Transverse colon (tissue), 4 donors: ENCODE results near the gene SEPTIN8. TPM values are rescaled to one million over a fixed set of nuclear protein-coding genes. Genes with fewer than 3 reads are reported as not detected.

ENCODE experiments used
- DNase-seq: peaks from one replicate; pipeline ENCODE4 v3.0.0-alpha.2; 2019
- H3K27ac ChIP-seq, 4 donors: fragments of 200-600 bp; sonication (generic); 2 replicates each; pipeline ENCODE4 v1.5.1; 2016 to 2018; ENCODE audit warnings: inconsistent platforms in 4 of 4
- H3K27me3 ChIP-seq: fragments of 200-600 bp; sonication (generic); 2 replicates; pipeline ENCODE4 v1.5.1; 2017; ENCODE audit warnings: inconsistent platforms
- H3K36me3 ChIP-seq, 4 donors: fragments of 200-600 bp; sonication (generic); 2 replicates each; pipeline ENCODE4 v1.5.1; 2017 to 2019; ENCODE audit warnings: inconsistent platforms in 4 of 4
- H3K4me1 ChIP-seq, 4 donors: fragments of 200-600 bp; sonication (generic); 2 replicates each; pipeline ENCODE4 v1.5.1; 2017 to 2020; ENCODE audit warnings: inconsistent platforms in 4 of 4
- H3K4me3 ChIP-seq, 4 donors: fragments of 200-600 bp; sonication (generic); 1 replicate in 1 of 4; 2 replicates in 3 of 4; pipeline versions ENCODE4 v1.5.1 to v1.6.1; 2017 to 2019; ENCODE audit warnings: inconsistent platforms in 4 of 4
- H3K9me3 ChIP-seq, 2 donors: fragments of 200-600 bp; sonication (generic); 2 replicates each; pipeline ENCODE4 v1.5.1; 2017 to 2019; ENCODE audit warnings: inconsistent platforms in 2 of 2
- CTCF ChIP-seq, 5 experiments: fragments of 200-600 bp in 3 of 5; fragments of 450-650 bp in 2 of 5; sonication (generic) in 3 of 5; IDR thresholded peaks; 1 replicate in 2 of 5; 2 replicates in 3 of 5; pipeline ENCODE4 v1.5.1; 2016 to 2017; ENCODE audit warnings: antibody characterized with exemption in 5 of 5, inconsistent platforms in 3 of 5, mild to moderate bottlenecking in 2 of 5, moderate library complexity in 1 of 5
- EP300 ChIP-seq: sonication (generic); formaldehyde crosslinking; IDR thresholded peaks from one replicate; pipeline ENCODE4 v1.6.1; 2017; ENCODE audit warnings: antibody characterized with exemption, low read depth
- POLR2A ChIP-seq: fragments of 450-650 bp; IDR thresholded peaks from one replicate; pipeline ENCODE4 v1.6.1; 2016; ENCODE audit warnings: antibody characterized with exemption, mild to moderate bottlenecking, moderate library complexity
- POLR2AphosphoS5 ChIP-seq, 3 donors: sonication (generic); formaldehyde crosslinking; IDR thresholded peaks; one replicate each; pipeline ENCODE4 v1.6.1; 2016; ENCODE audit warnings: antibody characterized with exemption in 3 of 3
- WGBS, 2 donors: methylation state at CpG; one replicate each; pipeline ENCODE4 v1.1.5; 2018; ENCODE audit warnings: low coverage in 1 of 2; 5-methylcytosine and 5-hydroxymethylcytosine counted together
- in situ Hi-C, 4 donors: fragments of 200-750 bp; cut with MboI; loops; one replicate each; pipeline versions ENCODE4 v1.15.0 to v1.15.1; 2017; ENCODE audit warnings: low sequenced_read_pairs in 3 of 4, low pct_ligation_motif_present in 1 of 4, low pct_unique_long_range_greater_than_20kb in 1 of 4
- intact Hi-C: fragments of 100-400 bp; cut with DNase I; formaldehyde crosslinking; loops from one replicate; pipeline ENCODE4 v1.15.1; 2023; ENCODE audit warnings: low total_unique reads
- total RNA-seq, 4 donors: library from RNA; depleted of rRNA; stranded (reverse); fragments of >200 nt; gene quantifications; one replicate each; pipeline ENCODE4 v1.1.0, GENCODE V29; 2016

The SEPTIN8 gene
- total RNA-seq, 4 donors from 2014 or later, result 38.4 to 70.7 (median 53.5) TPM

- no peaks in the 10 kb centered on the region for H3K4me1 ChIP-seq
- TF ChIP-seq EP300 (no peak), CTCF (IDR thresholded peaks at IDR 0.05) (no peak), POLR2A (no peak), POLR2AphosphoS5 (IDR thresholded peaks at IDR 0.05) (no peak)
- H3K27me3 ChIP-seq, result no peaks in the 10 kb centered on the region
- no peak for DNase-seq
- H3K4me3 ChIP-seq, result no peak overlapping the region
- H3K9me3 ChIP-seq, result no peaks in the 10 kb centered on the region
- no peak overlapping the region for H3K27ac ChIP-seq
- in situ Hi-C loops (loop anchor here in 1 of 4 donors (25.0 kb wide), 1 partner anchor 404 kb away; no protein-coding TSS in a partner anchor), intact Hi-C loops (no loop called here)
- H3K36me3 ChIP-seq, result no peaks in the 10 kb centered on the region
- 89 to 93% methylated on average over 3 of the region's 3 CpGs for WGBS, 2 donors
Observed at GRCh38 chr5:132791026-132791425, 14.0 kb upstream of the SEPTIN8 start.

GRCh38 chr5:132790201-132790865 is 13.3 kb upstream of the SEPTIN8 start:
- no peak for TF ChIP-seq POLR2A
- DNase-seq, result no peak
- H3K27ac ChIP-seq, result no peak overlapping the region
- no peak overlapping the region for H3K4me3 ChIP-seq
- H3K36me3 ChIP-seq, result no peaks in the 10 kb centered on the region
- intact Hi-C loops (no loop called here), in situ Hi-C loops (loop anchor here in 1 of 4 donors (25.0 kb wide), 1 partner anchor 403 kb away; no protein-coding TSS in a partner anchor)
- no peaks in the 10 kb centered on the region for H3K9me3 ChIP-seq
- H3K27me3 ChIP-seq, result no peaks in the 10 kb centered on the region
- no peaks in the 10 kb centered on the region for H3K4me1 ChIP-seq
- WGBS, 2 donors, result 68 to 87% methylated on average over 1 to 2 of the region's 2 CpGs

- no peaks in the 10 kb centered on the region for H3K36me3 ChIP-seq
- H3K9me3 ChIP-seq, result no peaks in the 10 kb centered on the region
- H3K4me3 ChIP-seq, result no peak overlapping the region
- WGBS, 2 donors, result 91 to 95% methylated on average over 3 to 8 of the region's 8 CpGs
- intact Hi-C loops (loop anchor here (10.0 kb wide), 1 partner anchor 1326 kb away; the partner anchor contains the start of gene TCF7), in situ Hi-C loops (loop anchor here in 1 of 4 donors (25.0 kb wide), 1 partner anchor 402 kb away; no protein-coding TSS in a partner anchor)
- no peaks in the 10 kb centered on the region for H3K27me3 ChIP-seq
- DNase-seq, result no peak
- H3K27ac ChIP-seq, result no peak overlapping the region
- TF ChIP-seq POLR2AphosphoS5 (IDR thresholded peaks at IDR 0.05) (no peak), POLR2A (no peak), CTCF (IDR thresholded peaks at IDR 0.05) (no peak), EP300 (no peak)
- no peaks in the 10 kb centered on the region for H3K4me1 ChIP-seq
Observed at GRCh38 chr5:132788990-132789886, 12.2 kb upstream of the SEPTIN8 start.

- Histone ChIP-seq H3K4me3 (no peak overlapping the region), H3K9me3 (no peaks in the 10 kb centered on the region), H3K4me1 (no peaks in the 10 kb centered on the region), H3K27ac (no peak overlapping the region), H3K36me3 (no peaks in the 10 kb centered on the region), H3K27me3 (no peaks in the 10 kb centered on the region)
- WGBS, 2 donors, result 92% methylated on average over 1 of the region's 1 CpG; no CpG with 5 or more reads in 1 of the 2 donors
- intact Hi-C loops, result loop anchor here (10.0 kb wide), 1 partner anchor 1326 kb away; the partner anchor contains the start of gene TCF7
- in situ Hi-C loops, result loop anchor here in 1 of 4 donors (25.0 kb wide), 1 partner anchor 401 kb away; no protein-coding TSS in a partner anchor
- TF ChIP-seq POLR2A (no peak), POLR2AphosphoS5 (IDR thresholded peaks at IDR 0.05) (no peak), CTCF (IDR thresholded peaks at IDR 0.05) (no peak), EP300 (no peak)
- DNase-seq, result no peak
Observed at GRCh38 chr5:132788508-132788907, 11.5 kb upstream of the SEPTIN8 start.
